Measurements from ENCODE around the gene PIGQ.

The PIGQ gene

GRCh38 chr16:628321-629061, 58.7 kb downstream of the PIGQ start:
- no peak for DNase-seq (ENCODE audit: low spot score)

- no peak for DNase-seq (ENCODE audit: low spot score)
Observed at GRCh38 chr16:629185-629832, 59.5 kb downstream of the PIGQ start.

DNA sequence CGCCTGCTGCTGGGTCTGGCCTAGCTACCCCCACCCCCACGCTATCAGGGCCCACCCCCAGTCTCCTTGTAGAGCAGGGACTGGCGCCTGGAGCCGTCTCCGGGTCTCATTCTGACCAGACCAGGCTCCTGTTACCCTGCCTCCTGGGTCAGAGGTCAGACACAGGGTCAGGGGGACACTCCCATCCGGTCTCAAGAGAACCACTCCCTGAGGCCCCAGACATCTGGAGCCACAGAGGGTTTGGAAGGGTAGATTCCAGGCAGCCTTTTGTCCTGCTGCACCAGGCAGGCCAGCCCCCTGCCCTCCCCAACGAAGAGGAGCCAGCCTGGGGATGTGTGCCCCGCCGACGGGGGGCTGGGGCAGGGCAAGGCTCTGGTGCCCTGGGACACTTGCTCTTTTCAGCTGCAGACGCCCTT, 60.1 kb downstream of the PIGQ start:
- DNase-seq (ENCODE audit: low spot score), result no peak

GRCh38 chr16:630249-630814, 60.6 kb downstream of the PIGQ start:
- DNase-seq (ENCODE audit: low spot score), result no peak

DNA sequence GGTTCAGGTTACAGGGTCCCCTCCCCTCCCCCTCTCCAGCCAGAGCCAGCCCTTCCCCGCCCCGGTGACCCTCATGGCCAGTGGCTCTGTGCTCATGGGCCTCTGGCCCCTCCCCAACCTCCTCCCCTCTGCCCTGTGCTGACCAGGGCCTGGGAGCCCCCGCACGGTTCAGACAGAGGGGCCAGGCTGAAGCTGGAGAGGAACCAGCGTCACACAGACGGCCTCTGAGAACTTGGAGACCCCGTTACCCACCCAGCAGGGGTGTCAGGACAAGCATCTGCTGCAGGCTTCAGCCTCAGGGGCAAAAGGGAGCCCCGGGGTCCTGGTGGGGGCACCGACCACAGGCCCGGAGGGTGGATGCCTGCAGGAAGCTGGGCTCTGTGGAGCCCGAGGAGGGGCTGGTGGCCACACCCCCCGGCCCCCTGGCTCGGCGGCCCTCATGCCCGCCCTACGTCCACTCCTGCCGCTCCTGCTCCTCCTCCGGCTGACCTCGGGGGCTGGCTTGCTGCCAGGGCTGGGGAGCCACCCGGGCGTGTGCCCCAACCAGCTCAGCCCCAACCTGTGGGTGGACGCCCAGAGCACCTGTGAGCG, 61.1 kb downstream of the PIGQ start, which contains the start of gene WFIKKN1:
WFIKKN1 (plus strand) TSS at position 171 of the 591 bp plus-strand sequence; CDS start at position 440, 269 bp downstream.
- DNase-seq (ENCODE audit: low spot score), result no peak

- no peak for DNase-seq (ENCODE audit: low spot score)
Observed at GRCh38 chr16:631808-632358, 62.1 kb downstream of the PIGQ start.

- DNase-seq (ENCODE audit: low spot score), result no peak
Observed at GRCh38 chr16:632486-633335, 62.9 kb downstream of the PIGQ start.

DNA sequence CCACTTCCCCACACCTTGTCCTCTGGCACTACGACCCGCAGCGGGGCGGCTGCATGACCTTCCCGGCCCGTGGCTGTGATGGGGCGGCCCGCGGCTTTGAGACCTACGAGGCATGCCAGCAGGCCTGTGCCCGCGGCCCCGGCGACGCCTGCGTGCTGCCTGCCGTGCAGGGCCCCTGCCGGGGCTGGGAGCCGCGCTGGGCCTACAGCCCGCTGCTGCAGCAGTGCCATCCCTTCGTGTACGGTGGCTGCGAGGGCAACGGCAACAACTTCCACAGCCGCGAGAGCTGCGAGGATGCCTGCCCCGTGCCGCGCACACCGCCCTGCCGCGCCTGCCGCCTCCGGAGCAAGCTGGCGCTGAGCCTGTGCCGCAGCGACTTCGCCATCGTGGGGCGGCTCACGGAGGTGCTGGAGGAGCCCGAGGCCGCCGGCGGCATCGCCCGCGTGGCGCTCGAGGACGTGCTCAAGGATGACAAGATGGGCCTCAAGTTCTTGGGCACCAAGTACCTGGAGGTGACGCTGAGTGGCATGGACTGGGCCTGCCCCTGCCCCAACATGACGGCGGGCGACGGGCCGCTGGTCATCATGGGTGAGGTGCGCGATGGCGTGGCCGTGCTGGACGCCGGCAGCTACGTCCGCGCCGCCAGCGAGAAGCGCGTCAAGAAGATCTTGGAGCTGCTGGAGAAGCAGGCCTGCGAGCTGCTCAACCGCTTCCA, 63.7 kb downstream of the PIGQ start:
- no peak for DNase-seq (ENCODE audit: low spot score)
